ENCODE data around the gene RAB30. TPM values are rescaled to one million over a fixed set of nuclear protein-coding genes. Genes with fewer than 3 reads are reported as not detected.

RAB30 gene
- total RNA-seq, 2 donors from 2014 or later = 12.1 to 19.0 TPM

DNA sequence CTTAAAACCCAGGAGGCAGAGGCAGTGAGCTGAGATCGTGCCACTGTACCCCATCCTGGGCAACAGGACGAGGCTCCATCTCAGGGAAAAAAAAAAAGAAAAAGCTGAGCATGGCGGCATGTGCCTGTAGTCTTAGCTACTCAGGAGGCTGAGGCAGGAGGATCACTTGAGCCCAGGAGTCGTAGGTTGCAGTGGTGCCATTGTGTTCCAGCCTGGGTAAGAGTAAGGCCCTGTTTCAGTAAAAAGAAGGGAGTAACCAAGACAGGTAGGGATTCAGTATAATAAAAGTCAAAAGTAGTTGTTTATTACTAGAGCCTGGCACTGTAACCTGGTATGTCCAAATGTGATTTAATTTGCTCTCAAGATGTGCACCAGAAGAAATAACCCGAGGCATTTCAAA lies 8.1 kb upstream of the RAB30 start:
- no peaks in the 10 kb centered on the region for H3K9me3 ChIP-seq
- H3K36me3 ChIP-seq = peaks cover 3% of the 10 kb centered on the region
- H3K27ac ChIP-seq = no peak overlapping the region
- DNase-seq (ENCODE audit: low spot score) = no peak
- H3K4me1 ChIP-seq = no peaks in the 10 kb centered on the region
- no peaks in the 10 kb centered on the region for H3K27me3 ChIP-seq
- H3K4me3 ChIP-seq = no peak overlapping the region
- TF ChIP-seq, protein P1, sequence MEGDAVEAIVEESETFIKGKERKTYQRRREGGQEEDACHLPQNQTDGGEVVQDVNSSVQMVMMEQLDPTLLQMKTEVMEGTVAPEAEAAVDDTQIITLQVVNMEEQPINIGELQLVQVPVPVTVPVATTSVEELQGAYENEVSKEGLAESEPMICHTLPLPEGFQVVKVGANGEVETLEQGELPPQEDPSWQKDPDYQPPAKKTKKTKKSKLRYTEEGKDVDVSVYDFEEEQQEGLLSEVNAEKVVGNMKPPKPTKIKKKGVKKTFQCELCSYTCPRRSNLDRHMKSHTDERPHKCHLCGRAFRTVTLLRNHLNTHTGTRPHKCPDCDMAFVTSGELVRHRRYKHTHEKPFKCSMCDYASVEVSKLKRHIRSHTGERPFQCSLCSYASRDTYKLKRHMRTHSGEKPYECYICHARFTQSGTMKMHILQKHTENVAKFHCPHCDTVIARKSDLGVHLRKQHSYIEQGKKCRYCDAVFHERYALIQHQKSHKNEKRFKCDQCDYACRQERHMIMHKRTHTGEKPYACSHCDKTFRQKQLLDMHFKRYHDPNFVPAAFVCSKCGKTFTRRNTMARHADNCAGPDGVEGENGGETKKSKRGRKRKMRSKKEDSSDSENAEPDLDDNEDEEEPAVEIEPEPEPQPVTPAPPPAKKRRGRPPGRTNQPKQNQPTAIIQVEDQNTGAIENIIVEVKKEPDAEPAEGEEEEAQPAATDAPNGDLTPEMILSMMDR (IDR thresholded peaks at IDR 0.05) = no peak

DNA sequence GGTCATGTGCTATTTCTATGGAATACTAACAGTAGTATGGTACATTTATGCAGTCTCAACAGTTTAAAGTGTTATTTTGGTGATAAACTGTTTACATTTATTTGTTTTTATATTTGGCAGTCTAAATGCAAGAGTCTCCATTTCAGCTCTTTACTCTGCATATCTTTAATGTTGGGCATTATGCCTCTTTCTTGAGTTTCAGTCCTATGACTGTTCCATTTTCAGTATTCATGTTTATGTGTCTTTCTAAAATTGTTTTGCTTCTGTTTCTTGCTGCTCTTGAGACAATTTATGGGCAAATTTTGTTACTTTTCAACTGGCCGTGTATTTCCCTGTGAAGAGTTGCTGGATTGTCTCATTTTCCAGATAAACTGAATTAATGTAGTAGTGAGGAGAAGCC lies 6.6 kb upstream of the RAB30 start:
- TF ChIP-seq, protein P1 (IDR thresholded peaks at IDR 0.05) = no peak
- Histone ChIP-seq H3K4me1 (peaks cover 0 to 8% of the 10 kb centered on the region in 2 donors), H3K27me3 (no peaks in the 10 kb centered on the region), H3K9me3 (no peaks in the 10 kb centered on the region), H3K4me3 (no peak overlapping the region), H3K27ac (no peak overlapping the region), H3K36me3 (peaks cover 15% of the 10 kb centered on the region)
- no peak for DNase-seq (ENCODE audit: low spot score)

DNA sequence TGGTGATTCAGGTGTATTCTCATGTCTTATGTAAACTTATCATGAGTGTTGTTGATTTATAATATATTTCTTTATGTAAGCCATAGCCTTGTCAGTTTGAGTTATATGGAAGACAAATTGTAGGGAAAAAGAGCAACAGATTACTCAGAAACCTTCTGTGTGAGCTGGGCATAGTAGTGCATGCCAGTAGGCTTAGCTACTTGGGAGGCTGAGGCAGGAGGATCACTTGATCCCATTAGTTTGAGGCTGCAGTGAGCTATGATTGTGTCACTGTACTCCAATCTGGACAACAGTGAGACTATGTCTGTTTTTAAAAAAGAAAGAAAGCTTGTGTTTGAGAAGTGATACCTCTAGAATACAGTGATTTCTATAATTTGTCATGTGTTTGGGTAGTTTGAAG lies 2.2 kb upstream of the RAB30 start:
- H3K4me3 ChIP-seq = no peak overlapping the region
- no peak for DNase-seq (ENCODE audit: low spot score)
- peaks cover 0 to 32% of the 10 kb centered on the region in 2 donors for H3K4me1 ChIP-seq
- no peaks in the 10 kb centered on the region for H3K27me3 ChIP-seq
- no peaks in the 10 kb centered on the region for H3K9me3 ChIP-seq
- H3K27ac ChIP-seq = no peak overlapping the region
- H3K36me3 ChIP-seq = peaks cover 15% of the 10 kb centered on the region
- TF ChIP-seq, protein P1 (IDR thresholded peaks at IDR 0.05) = no peak

DNA sequence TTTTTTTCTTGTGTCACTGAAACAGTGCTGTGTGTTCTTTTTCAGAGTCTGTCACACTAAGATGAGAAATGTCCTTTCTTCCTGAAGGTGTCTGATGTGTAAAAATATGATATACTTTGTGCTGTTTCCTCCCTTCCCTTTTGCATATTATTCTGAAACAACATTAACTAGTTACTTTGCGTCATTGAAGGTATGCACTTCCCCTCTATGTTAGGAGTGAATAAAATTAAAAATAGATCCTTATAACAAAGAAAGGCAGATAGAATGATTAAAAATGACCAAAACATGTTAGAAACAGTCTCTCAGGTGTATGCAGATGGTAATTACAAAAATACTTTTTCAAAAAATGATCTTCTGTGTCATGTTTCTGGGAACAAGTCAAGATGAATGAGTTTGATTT lies 1.6 kb upstream of the RAB30 start:
- H3K9me3 ChIP-seq = no peaks in the 10 kb centered on the region
- peaks cover 15% of the 10 kb centered on the region for H3K36me3 ChIP-seq
- DNase-seq (ENCODE audit: low spot score) = no peak
- H3K4me1 ChIP-seq = peaks cover 0 to 38% of the 10 kb centered on the region in 2 donors
- peak overlapping the region; percentile 65 to 85 for H3K4me3 ChIP-seq
- H3K27ac ChIP-seq = no peak overlapping the region
- no peaks in the 10 kb centered on the region for H3K27me3 ChIP-seq
- TF ChIP-seq, protein P1 (IDR thresholded peaks at IDR 0.05) = no peak

DNA sequence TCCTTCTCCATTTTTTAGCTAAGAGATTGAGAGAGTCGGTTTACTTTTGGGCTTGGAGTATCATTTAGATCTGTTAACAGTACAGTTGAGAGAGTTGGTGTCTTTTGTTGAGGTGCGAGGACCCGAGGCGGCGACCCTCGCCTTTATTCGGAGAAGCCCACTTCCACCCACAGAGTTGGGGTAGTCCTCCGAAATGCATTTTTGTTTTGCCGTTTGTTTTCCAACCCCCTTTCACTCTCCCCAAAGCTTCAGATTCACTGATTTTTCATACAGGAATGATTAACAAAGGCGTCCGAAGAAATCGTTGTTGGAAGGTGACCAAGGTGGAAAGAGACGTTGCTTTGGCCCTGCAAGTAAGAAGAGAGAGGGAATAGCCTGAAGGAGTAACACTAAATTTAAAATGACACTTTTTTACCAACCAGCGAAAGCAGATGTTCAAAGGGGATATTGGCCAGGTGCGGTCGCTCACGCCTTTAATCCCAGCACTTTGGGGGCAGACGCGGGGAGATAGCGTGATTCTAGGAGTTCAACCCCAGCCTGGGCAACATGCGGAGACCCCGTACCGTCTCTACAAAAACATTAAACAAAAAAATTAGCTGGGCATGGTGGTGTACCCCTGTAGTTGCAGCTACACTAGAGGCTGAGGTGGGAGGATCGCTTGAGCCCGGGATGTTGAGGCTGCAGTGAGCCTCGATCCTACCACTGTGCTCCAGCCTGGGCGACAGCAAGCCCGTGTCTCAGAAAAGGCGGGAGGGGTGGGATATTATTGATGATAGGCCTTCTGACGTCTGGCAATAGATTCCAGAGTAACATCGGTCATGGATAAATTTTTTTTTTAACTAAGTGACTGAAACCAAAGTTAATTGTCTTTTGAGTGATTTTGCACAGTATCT lies 899 bp upstream of the RAB30 start:
- peaks cover 0 to 44% of the 10 kb centered on the region in 2 donors for H3K4me1 ChIP-seq
- peak overlapping the region; percentile 65 to 85 for H3K4me3 ChIP-seq
- H3K27me3 ChIP-seq = no peaks in the 10 kb centered on the region
- H3K27ac ChIP-seq = peak overlapping the region; percentile 92 to 94
- no peaks in the 10 kb centered on the region for H3K9me3 ChIP-seq
- TF ChIP-seq, protein P1 (IDR thresholded peaks at IDR 0.05) = peak in 1 of 2 donors; percentile 12
- DNase-seq (ENCODE audit: low spot score) = no peak
- peaks cover 15% of the 10 kb centered on the region for H3K36me3 ChIP-seq
